K562 (cell line): ENCODE results near the gene YBEY. TPM values are rescaled to one million over a fixed set of nuclear protein-coding genes. Genes with fewer than 3 reads are reported as not detected.

Experiments used
- ATF7 ChIP-seq: fragments of 450-650 bp; IDR thresholded peaks from 2 replicates; pipeline ENCODE4 v1.7.1; 2014; ENCODE audit warnings: mild to moderate bottlenecking, moderate library complexity
- HNRNPK ChIP-seq: fragments of 200-400 bp; formaldehyde crosslinking; IDR thresholded peaks from one replicate; pipeline ENCODE4 v1.6.1; 2018; ENCODE audit warnings: mild to moderate bottlenecking, low read depth, low read length; ENCODE audit not compliant: poor library complexity, severe bottlenecking
- KDM5B ChIP-seq: fragments of 200-600 bp; sonication (generic); IDR thresholded peaks from 2 replicates; pipeline ENCODE4 v1.6.1; 2012; ENCODE audit warnings: low read depth, mild to moderate bottlenecking, moderate library complexity, low read length, control low read depth, inconsistent platforms; ENCODE audit not compliant: insufficient replicate concordance
- KLF16 ChIP-seq: IDR thresholded peaks from 2 replicates; pipeline ENCODE4 v1.6.1; 2016; ENCODE audit warnings: antibody characterized with exemption
- RBM14 ChIP-seq: fragments of 200-400 bp; formaldehyde crosslinking; IDR thresholded peaks from 2 replicates; pipeline ENCODE4 v1.6.1; 2018; ENCODE audit warnings: low read depth, mild to moderate bottlenecking, low read length, moderate library complexity, borderline replicate concordance; ENCODE audit not compliant: insufficient read depth
- SRSF3 ChIP-seq: fragments of 200-400 bp; formaldehyde crosslinking; IDR thresholded peaks from 2 replicates; pipeline ENCODE4 v1.6.1; 2016; ENCODE audit warnings: mild to moderate bottlenecking, low read length, moderate library complexity; ENCODE audit not compliant: insufficient read depth
- TEAD1 ChIP-seq, 2 experiments: fragments of 450-650 bp in 1 of 2; sonication (generic) in 1 of 2; formaldehyde crosslinking; IDR thresholded peaks; 2 replicates each; pipeline versions ENCODE4 v1.4.0 to v1.8.0; 2020 to 2022; ENCODE audit warnings: mild to moderate bottlenecking in 2 of 2, missing genetic modification reagents in 1 of 2
- ZKSCAN3 ChIP-seq: fragments of 250-450 bp; sonication (Bioruptor Pico); IDR thresholded peaks from 2 replicates; pipeline ENCODE4 v1.4.0; 2020
- polyA plus RNA-seq, 8 experiments: library from polyadenylated mRNA; depleted of rRNA in 4 of 8; stranded (reverse) in 5 of 8; unstranded in 3 of 8; fragments of >200 nt; fragmentation: Nextera tagmentation in 2 of 8; fragmentation: Illumina TruSeq in 1 of 8; extraction: Ambion mirVana in 2 of 8; extraction: Trizol in 1 of 8; gene quantifications; 2 replicates each; pipeline versions ENCODE4 v1.2.1 to v1.2.3, GENCODE V29; 2011 to 2014; ENCODE audit warnings: inconsistent platforms in 1 of 8, missing spikeins in 1 of 8
- total RNA-seq, 7 experiments: library from RNA; depleted of rRNA in 6 of 7; stranded (reverse); fragments of >200 nt in 6 of 7; fragmentation: Illumina TruSeq in 2 of 7; extraction: Trizol in 2 of 7; gene quantifications; 2 replicates each; pipeline versions ENCODE4 v1.2.1 to v1.2.3, GENCODE V29; 2011 to 2021; ENCODE audit warnings: low replicate concordance in 1 of 7
- TF ChIP-seq, protein P1 (sequence below): fragments of 250-450 bp; sonication (Bioruptor Pico); IDR thresholded peaks from 2 replicates; pipeline ENCODE4 v1.4.0; 2020
- TF ChIP-seq, protein P2 (sequence below): sonication (generic); formaldehyde crosslinking; IDR thresholded peaks from 2 replicates; pipeline ENCODE4 v1.8.0; 2022; ENCODE audit warnings: mild to moderate bottlenecking, missing genetic modification reagents

Gene YBEY
- total and polyA plus RNA-seq, 9 of the 15 experiments (the other 6 are each of a cell fraction or from before 2014, with no cell fraction given): 6.4 to 28.0 (median 12.4) TPM

DNA sequence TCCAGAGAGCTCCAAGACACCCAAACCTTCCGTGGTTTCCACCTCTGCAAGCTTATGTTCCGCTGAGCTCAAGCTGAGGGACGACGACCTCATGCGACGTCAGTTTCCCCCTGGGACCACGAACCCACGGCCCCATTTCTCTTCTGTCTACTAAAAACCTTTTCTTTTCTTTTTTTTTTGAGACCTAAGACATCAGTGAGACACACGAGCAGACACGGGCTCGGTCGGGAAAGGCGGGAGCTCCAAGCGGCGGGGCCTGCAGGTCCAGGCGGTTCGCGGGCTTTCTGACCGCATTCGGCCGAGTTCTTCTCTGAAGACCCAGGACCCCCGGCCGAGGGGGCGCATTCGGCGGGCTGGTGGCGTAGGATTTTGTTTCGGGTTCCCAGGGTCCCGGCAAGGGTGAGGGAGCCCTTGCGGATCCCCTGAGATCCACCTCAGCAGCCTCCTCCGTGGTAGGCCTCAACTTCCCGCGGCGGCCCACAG is 37.1 kb downstream of the YBEY start (continued):
- TF ChIP-seq, protein P1, sequence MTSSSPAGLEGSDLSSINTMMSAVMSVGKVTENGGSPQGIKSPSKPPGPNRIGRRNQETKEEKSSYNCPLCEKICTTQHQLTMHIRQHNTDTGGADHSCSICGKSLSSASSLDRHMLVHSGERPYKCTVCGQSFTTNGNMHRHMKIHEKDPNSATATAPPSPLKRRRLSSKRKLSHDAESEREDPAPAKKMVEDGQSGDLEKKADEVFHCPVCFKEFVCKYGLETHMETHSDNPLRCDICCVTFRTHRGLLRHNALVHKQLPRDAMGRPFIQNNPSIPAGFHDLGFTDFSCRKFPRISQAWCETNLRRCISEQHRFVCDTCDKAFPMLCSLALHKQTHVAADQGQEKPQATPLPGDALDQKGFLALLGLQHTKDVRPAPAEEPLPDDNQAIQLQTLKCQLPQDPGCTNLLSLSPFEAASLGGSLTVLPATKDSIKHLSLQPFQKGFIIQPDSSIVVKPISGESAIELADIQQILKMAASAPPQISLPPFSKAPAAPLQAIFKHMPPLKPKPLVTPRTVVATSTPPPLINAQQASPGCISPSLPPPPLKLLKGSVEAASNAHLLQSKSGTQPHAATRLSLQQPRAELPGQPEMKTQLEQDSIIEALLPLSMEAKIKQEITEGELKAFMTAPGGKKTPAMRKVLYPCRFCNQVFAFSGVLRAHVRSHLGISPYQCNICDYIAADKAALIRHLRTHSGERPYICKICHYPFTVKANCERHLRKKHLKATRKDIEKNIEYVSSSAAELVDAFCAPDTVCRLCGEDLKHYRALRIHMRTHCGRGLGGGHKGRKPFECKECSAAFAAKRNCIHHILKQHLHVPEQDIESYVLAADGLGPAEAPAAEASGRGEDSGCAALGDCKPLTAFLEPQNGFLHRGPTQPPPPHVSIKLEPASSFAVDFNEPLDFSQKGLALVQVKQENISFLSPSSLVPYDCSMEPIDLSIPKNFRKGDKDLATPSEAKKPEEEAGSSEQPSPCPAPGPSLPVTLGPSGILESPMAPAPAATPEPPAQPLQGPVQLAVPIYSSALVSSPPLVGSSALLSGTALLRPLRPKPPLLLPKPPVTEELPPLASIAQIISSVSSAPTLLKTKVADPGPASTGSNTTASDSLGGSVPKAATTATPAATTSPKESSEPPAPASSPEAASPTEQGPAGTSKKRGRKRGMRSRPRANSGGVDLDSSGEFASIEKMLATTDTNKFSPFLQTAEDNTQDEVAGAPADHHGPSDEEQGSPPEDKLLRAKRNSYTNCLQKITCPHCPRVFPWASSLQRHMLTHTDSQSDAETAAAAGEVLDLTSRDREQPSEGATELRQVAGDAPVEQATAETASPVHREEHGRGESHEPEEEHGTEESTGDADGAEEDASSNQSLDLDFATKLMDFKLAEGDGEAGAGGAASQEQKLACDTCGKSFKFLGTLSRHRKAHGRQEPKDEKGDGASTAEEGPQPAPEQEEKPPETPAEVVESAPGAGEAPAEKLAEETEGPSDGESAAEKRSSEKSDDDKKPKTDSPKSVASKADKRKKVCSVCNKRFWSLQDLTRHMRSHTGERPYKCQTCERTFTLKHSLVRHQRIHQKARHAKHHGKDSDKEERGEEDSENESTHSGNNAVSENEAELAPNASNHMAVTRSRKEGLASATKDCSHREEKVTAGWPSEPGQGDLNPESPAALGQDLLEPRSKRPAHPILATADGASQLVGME (CRISPR knock-in tag): 0 out of 2 replicates have a peak, but pooled peaks have one; percentile 34
- 0 out of 2 replicates have a peak, but pooled peaks have one; percentile 35 for TF ChIP-seq RBM14
- TF ChIP-seq KLF16: 0 out of 2 replicates have a peak, but pooled peaks have one; percentile 3
- no peak for TF ChIP-seq ATF7
- no peak for TF ChIP-seq ZKSCAN3
- no peak; a peak in 1 of 4 replicates for TF ChIP-seq TEAD1 (CRISPR knock-in tag; IDR thresholded peaks at IDR 0.05)
- TF ChIP-seq, protein P2, sequence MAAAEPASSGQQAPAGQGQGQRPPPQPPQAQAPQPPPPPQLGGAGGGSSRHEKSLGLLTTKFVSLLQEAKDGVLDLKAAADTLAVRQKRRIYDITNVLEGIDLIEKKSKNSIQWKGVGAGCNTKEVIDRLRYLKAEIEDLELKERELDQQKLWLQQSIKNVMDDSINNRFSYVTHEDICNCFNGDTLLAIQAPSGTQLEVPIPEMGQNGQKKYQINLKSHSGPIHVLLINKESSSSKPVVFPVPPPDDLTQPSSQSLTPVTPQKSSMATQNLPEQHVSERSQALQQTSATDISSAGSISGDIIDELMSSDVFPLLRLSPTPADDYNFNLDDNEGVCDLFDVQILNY (CRISPR knock-in tag): 0 out of 2 replicates have a peak, but pooled peaks have one; percentile 5
- no peak for TF ChIP-seq HNRNPK
- peak; percentile 97 for TF ChIP-seq SRSF3
- peak; percentile 26 for TF ChIP-seq KDM5B
